ENCODE results near the gene NEURL2. TPM values are rescaled to one million over a fixed set of nuclear protein-coding genes. Genes with fewer than 3 reads are reported as not detected.
A peak's percentile ranks its signal among the peaks of the same experiment; 100 is the strongest.

The NEURL2 gene
- total RNA-seq: 10 to 100 TPM; 14.7 to 30.4 (median 18.1) TPM

- intact Hi-C loops (cut with DNase I; ENCODE audit: low total_unique reads) (loop anchor here (1.0 to 10.0 kb wide), 2 partner anchors 80 to 96 kb away; partner anchors contain the start of genes DNTTIP1 and WFDC3), in situ Hi-C loops (cut with MboI; ENCODE audit: low pct_ligation_motif_present in 1 of 4, low pct_unique_long_range_greater_than_20kb in 1 of 4, low sequenced_read_pairs in 3 of 4) (no loop called here)
- TF ChIP-seq POLR2AphosphoS5 (IDR thresholded peaks at IDR 0.05): peak; percentile 91 to 93 (median 92)
- peak in 1 of 5 experiments; percentile 8 for TF ChIP-seq CTCF (IDR thresholded peaks at IDR 0.05)
- TF ChIP-seq EP300 (IDR thresholded peaks at IDR 0.05; ENCODE audit: low read depth): peak; percentile 58
- TF ChIP-seq POLR2A (IDR thresholded peaks at IDR 0.05): peak; percentile 73
- 1% methylated on average over 18 of the region's 78 CpGs; no CpG with 5 or more reads in 1 of the 2 donors for WGBS, 2 donors (ENCODE audit: low coverage in 1 of 2)
- peak; percentile 97 for DNase-seq
- Histone ChIP-seq H3K4me1 (peaks cover 15 to 41% (median 32%) of the 10 kb centered on the region in 4 donors), H3K36me3 (peaks cover 0 to 18% (median 2%) of the 10 kb centered on the region in 4 donors), H3K9me3 (no peaks in the 10 kb centered on the region), H3K27me3 (no peaks in the 10 kb centered on the region), H3K27ac (peak within 1 kb of the TSS; percentile 87 to 90 (median 88)), H3K4me3 (peak within 1 kb of the TSS; percentile 70 to 84 (median 76))
These were observed at the start of gene NEURL2, which contains the start of gene CTSA for GRCh38 chr20:45890985-45891983. Gene NEURL2, minus strand, starts transcription at chr20:45891208. Its CDS starts 217 bp downstream, at chr20:45890991. Gene CTSA, plus strand, starts transcription at chr20:45891335. Its CDS starts 234 bp downstream, at chr20:45891569.

GRCh38 chr20:45940469-45940868, 49.5 kb upstream of the NEURL2 start:
- in situ Hi-C loops (cut with MboI; ENCODE audit: low pct_ligation_motif_present in 1 of 4, low pct_unique_long_range_greater_than_20kb in 1 of 4, low sequenced_read_pairs in 3 of 4) (loop anchor here in 1 of 4 donors (10.0 kb wide), 1 partner anchor 116 kb away; the partner anchor contains the start of gene TNNC2), intact Hi-C loops (cut with DNase I; ENCODE audit: low total_unique reads) (no loop called here)
- peaks cover 0 to 11% (median 3%) of the 10 kb centered on the region in 4 donors for H3K4me1 ChIP-seq
- TF ChIP-seq POLR2A (IDR thresholded peaks at IDR 0.05) (no peak), EP300 (IDR thresholded peaks at IDR 0.05; ENCODE audit: low read depth) (no peak), CTCF (IDR thresholded peaks at IDR 0.05) (no peak), POLR2AphosphoS5 (IDR thresholded peaks at IDR 0.05) (no peak)
- WGBS, 2 donors (ENCODE audit: low coverage in 1 of 2): 91% methylated on average over 11 of the region's 13 CpGs; no CpG with 5 or more reads in 1 of the 2 donors
- H3K36me3 ChIP-seq: peaks cover 0 to 74% (median 34%) of the 10 kb centered on the region in 4 donors
- no peak for DNase-seq
- H3K4me3 ChIP-seq: no peak overlapping the region
- H3K27me3 ChIP-seq: no peaks in the 10 kb centered on the region
- no peak overlapping the region for H3K27ac ChIP-seq
- no peaks in the 10 kb centered on the region for H3K9me3 ChIP-seq

GRCh38 chr20:45940053-45940452, 49.0 kb upstream of the NEURL2 start:
- in situ Hi-C loops (cut with MboI; ENCODE audit: low pct_ligation_motif_present in 1 of 4, low pct_unique_long_range_greater_than_20kb in 1 of 4, low sequenced_read_pairs in 3 of 4) (loop anchor here in 1 of 4 donors (10.0 kb wide), 1 partner anchor 115 kb away; the partner anchor contains the start of gene TNNC2), intact Hi-C loops (cut with DNase I; ENCODE audit: low total_unique reads) (no loop called here)
- H3K4me3 ChIP-seq: no peak overlapping the region
- H3K4me1 ChIP-seq: peaks cover 0 to 11% (median 3%) of the 10 kb centered on the region in 4 donors
- TF ChIP-seq POLR2A (IDR thresholded peaks at IDR 0.05): no peak
- TF ChIP-seq CTCF (IDR thresholded peaks at IDR 0.05): no peak
- no peak for TF ChIP-seq EP300 (IDR thresholded peaks at IDR 0.05; ENCODE audit: low read depth)
- TF ChIP-seq POLR2AphosphoS5 (IDR thresholded peaks at IDR 0.05): no peak
- H3K36me3 ChIP-seq: peaks cover 0 to 70% (median 32%) of the 10 kb centered on the region in 4 donors
- WGBS, 2 donors (ENCODE audit: low coverage in 1 of 2): 94% methylated on average over 3 of the region's 3 CpGs; no CpG with 5 or more reads in 1 of the 2 donors
- no peaks in the 10 kb centered on the region for H3K9me3 ChIP-seq
- no peak for DNase-seq
- no peak overlapping the region for H3K27ac ChIP-seq
- H3K27me3 ChIP-seq: no peaks in the 10 kb centered on the region
